GM12878 (cell line): ENCODE measurements around the gene CKS2. TPM values are rescaled to one million over a fixed set of nuclear protein-coding genes. Genes with fewer than 3 reads are reported as not detected.

Experiments
- ATF7 ChIP-seq: fragments of 450-650 bp; IDR thresholded peaks from 2 replicates; pipeline ENCODE4 v1.6.1; 2016; ENCODE audit warnings: low read depth, mild to moderate bottlenecking
- BACH1 ChIP-seq: fragments of 450-650 bp; IDR thresholded peaks from 2 replicates; pipeline ENCODE4 v1.6.1; 2017; ENCODE audit warnings: mild to moderate bottlenecking, borderline replicate concordance
- BHLHE40 ChIP-seq, 2 experiments: fragments of 450-650 bp in 1 of 2; IDR thresholded peaks; 2 replicates each; pipeline ENCODE4 v1.6.1; 2011 to 2017; ENCODE audit warnings: low read depth in 2 of 2, borderline replicate concordance in 1 of 2, improper control_type of control experiment in 1 of 2, low read length in 1 of 2, mild to moderate bottlenecking in 1 of 2
- EED ChIP-seq: sonication (generic); IDR thresholded peaks from 2 replicates; pipeline ENCODE4 v1.6.1; 2016; ENCODE audit warnings: antibody characterized with exemption, low read depth
- EGR1 ChIP-seq, 2 experiments: IDR thresholded peaks; 1 replicate in 1 of 2; 2 replicates in 1 of 2; pipeline ENCODE4 v1.6.1; 2011 to 2012; ENCODE audit warnings: low read depth in 2 of 2, low read length in 2 of 2, borderline replicate concordance in 1 of 2, mild to moderate bottlenecking in 1 of 2, moderate library complexity in 1 of 2
- IKZF1 ChIP-seq: fragments of 450-650 bp; conservative IDR thresholded peaks from 2 replicates; pipeline ENCODE4 v1.6.1; 2017; ENCODE audit warnings: antibody characterized with exemption, mild to moderate bottlenecking
- NFIC ChIP-seq: IDR thresholded peaks from 2 replicates; pipeline ENCODE4 v1.6.1; 2012; ENCODE audit warnings: low read depth, mild to moderate bottlenecking, inconsistent platforms, low read length, moderate library complexity
- NR2C2 ChIP-seq: IDR thresholded peaks from 2 replicates; pipeline ENCODE4 v1.6.1; 2011; ENCODE audit warnings: borderline replicate concordance, low read depth; ENCODE audit not compliant: control insufficient read depth, insufficient read length
- PML ChIP-seq: IDR thresholded peaks from 2 replicates; pipeline ENCODE4 v1.6.1; 2012; ENCODE audit warnings: low read length, inconsistent platforms
- POLR2AphosphoS5 ChIP-seq: IDR thresholded peaks from 2 replicates; pipeline ENCODE4 v1.6.1; 2011; ENCODE audit warnings: mild to moderate bottlenecking, low read length, inconsistent platforms
- RAD21 ChIP-seq: IDR thresholded peaks from 2 replicates; pipeline ENCODE4 v1.6.1; 2011; ENCODE audit warnings: mild to moderate bottlenecking, low read depth, low read length, moderate library complexity; ENCODE audit not compliant: insufficient read depth
- RB1 ChIP-seq: fragments of 450-650 bp; formaldehyde crosslinking; IDR thresholded peaks from 2 replicates; pipeline ENCODE4 v1.6.1; 2017; ENCODE audit warnings: mild to moderate bottlenecking, borderline replicate concordance
- STAT3 ChIP-seq: IDR thresholded peaks from 2 replicates; pipeline ENCODE4 v1.6.1; 2011; ENCODE audit warnings: low read depth, low read length, improper control_type of control experiment
- SUPT20H ChIP-seq: IDR thresholded peaks from 2 replicates; pipeline ENCODE4 v1.6.1; 2011; ENCODE audit warnings: low read depth, mild to moderate bottlenecking, low read length, moderate library complexity, borderline replicate concordance; ENCODE audit not compliant: control insufficient read depth
- TARDBP ChIP-seq: IDR thresholded peaks from 2 replicates; pipeline ENCODE4 v1.6.1; 2016; ENCODE audit warnings: borderline replicate concordance
- WRNIP1 ChIP-seq: IDR thresholded peaks from 2 replicates; pipeline ENCODE4 v1.6.1; 2011; ENCODE audit warnings: low read depth, low read length, improper control_type of control experiment, borderline replicate concordance
- polyA plus RNA-seq, 11 experiments: library from polyadenylated mRNA; depleted of rRNA in 4 of 11; unstranded in 6 of 11; stranded (reverse) in 5 of 11; fragments of >200 nt; fragmentation: Nextera tagmentation in 4 of 11; fragmentation: Illumina TruSeq in 1 of 11; extraction: Ambion mirVana in 4 of 11; extraction: Trizol in 1 of 11; gene quantifications; 1 replicate in 1 of 11; 2 replicates in 10 of 11; pipeline versions ENCODE4 v1.2.1 to v1.2.3, GENCODE V29; 2011 to 2016; ENCODE audit warnings: inconsistent platforms in 2 of 11, missing spikeins in 2 of 11, low read depth in 1 of 11
- total RNA-seq, 4 experiments: library from RNA; depleted of rRNA in 3 of 4; stranded (reverse); fragments of >200 nt in 3 of 4; fragmentation: Illumina TruSeq in 1 of 4; extraction: Trizol in 1 of 4; gene quantifications; 2 replicates each; pipeline versions ENCODE4 v1.2.1 to v1.2.3, GENCODE V29; 2013 to 2021
- TF ChIP-seq, protein P1 (sequence below): fragments of 450-650 bp; IDR thresholded peaks from 2 replicates; pipeline ENCODE4 v1.6.1; 2017; ENCODE audit warnings: mild to moderate bottlenecking, low read depth, inconsistent platforms; ENCODE audit not compliant: poor library complexity, severe bottlenecking
- TF ChIP-seq, protein P2 (sequence below): fragments of 450-650 bp; IDR thresholded peaks from 2 replicates; pipeline ENCODE4 v1.6.1; 2017; ENCODE audit warnings: low read depth, mild to moderate bottlenecking, moderate library complexity
- TF ChIP-seq, protein P3 (sequence below): fragments of 450-650 bp; IDR thresholded peaks from 2 replicates; pipeline ENCODE4 v1.6.1; 2018; ENCODE audit warnings: borderline replicate concordance, mild to moderate bottlenecking; ENCODE audit not compliant: partially characterized antibody
- TF ChIP-seq, protein P4 (sequence below): fragments of 450-650 bp; IDR thresholded peaks from 2 replicates; pipeline ENCODE4 v1.6.1; 2016; ENCODE audit warnings: mild to moderate bottlenecking, moderate library complexity, borderline replicate concordance

CKS2 gene
- total and polyA plus RNA-seq, 10 of the 15 experiments (the other 5 are each of a cell fraction or from before 2014, with no cell fraction given) = 172 to 1,251 (median 503) TPM

DNA sequence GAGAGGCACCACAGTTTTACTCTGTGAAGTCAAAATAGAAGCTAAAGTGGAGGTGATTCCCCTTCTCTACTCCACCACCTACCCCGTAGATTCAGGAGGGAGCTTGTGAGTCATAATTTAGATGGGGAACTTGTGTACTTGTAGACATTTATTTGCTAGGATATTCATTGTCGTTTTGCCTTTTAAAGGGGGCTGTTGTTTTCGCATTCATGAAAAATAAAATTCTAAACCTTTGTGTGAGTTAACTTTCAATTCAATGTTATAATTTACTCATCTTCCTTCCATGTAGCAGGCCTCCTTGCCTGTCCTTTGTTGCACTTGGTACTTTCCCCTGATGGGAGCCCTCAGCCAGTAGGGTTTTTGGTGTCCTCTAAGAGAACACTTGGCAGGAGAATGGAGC is 29.3 kb downstream of the CKS2 start (continued):
- TF ChIP-seq ATF7 (peak; percentile 94), RAD21 (no peak), SUPT20H (no peak), NR2C2 (no peak), BACH1 (no peak), WRNIP1 (no peak), PML (0 out of 2 replicates have a peak, but pooled peaks have one; percentile 30), RB1 (no peak), BHLHE40 (IDR thresholded peaks at IDR 0.05; ENCODE audit: borderline replicate concordance in 1 of 2, low read depth in 2 of 2, low read length in 1 of 2) (peak in 1 of 2 experiments; percentile 50; a peak in 2 of 4 replicates), EGR1 (IDR thresholded peaks at IDR 0.05; ENCODE audit: borderline replicate concordance in 1 of 2, low read depth in 2 of 2, low read length in 2 of 2) (no peak), TARDBP (no peak), IKZF1 (0 out of 2 replicates have a peak, but pooled peaks have one; percentile 9), STAT3 (no peak), EED (no peak; the same call in 1 of the 2 replicates), POLR2AphosphoS5 (no peak), NFIC (0 out of 2 replicates have a peak, but pooled peaks have one; percentile 4)
- TF ChIP-seq, protein P1, sequence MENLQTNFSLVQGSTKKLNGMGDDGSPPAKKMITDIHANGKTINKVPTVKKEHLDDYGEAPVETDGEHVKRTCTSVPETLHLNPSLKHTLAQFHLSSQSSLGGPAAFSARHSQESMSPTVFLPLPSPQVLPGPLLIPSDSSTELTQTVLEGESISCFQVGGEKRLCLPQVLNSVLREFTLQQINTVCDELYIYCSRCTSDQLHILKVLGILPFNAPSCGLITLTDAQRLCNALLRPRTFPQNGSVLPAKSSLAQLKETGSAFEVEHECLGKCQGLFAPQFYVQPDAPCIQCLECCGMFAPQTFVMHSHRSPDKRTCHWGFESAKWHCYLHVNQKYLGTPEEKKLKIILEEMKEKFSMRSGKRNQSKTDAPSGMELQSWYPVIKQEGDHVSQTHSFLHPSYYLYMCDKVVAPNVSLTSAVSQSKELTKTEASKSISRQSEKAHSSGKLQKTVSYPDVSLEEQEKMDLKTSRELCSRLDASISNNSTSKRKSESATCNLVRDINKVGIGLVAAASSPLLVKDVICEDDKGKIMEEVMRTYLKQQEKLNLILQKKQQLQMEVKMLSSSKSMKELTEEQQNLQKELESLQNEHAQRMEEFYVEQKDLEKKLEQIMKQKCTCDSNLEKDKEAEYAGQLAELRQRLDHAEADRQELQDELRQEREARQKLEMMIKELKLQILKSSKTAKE = peak; percentile 55
- TF ChIP-seq, protein P2, sequence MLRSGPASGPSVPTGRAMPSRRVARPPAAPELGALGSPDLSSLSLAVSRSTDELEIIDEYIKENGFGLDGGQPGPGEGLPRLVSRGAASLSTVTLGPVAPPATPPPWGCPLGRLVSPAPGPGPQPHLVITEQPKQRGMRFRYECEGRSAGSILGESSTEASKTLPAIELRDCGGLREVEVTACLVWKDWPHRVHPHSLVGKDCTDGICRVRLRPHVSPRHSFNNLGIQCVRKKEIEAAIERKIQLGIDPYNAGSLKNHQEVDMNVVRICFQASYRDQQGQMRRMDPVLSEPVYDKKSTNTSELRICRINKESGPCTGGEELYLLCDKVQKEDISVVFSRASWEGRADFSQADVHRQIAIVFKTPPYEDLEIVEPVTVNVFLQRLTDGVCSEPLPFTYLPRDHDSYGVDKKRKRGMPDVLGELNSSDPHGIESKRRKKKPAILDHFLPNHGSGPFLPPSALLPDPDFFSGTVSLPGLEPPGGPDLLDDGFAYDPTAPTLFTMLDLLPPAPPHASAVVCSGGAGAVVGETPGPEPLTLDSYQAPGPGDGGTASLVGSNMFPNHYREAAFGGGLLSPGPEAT = no peak; the same call in none of the 2 replicates
- TF ChIP-seq, protein P3, sequence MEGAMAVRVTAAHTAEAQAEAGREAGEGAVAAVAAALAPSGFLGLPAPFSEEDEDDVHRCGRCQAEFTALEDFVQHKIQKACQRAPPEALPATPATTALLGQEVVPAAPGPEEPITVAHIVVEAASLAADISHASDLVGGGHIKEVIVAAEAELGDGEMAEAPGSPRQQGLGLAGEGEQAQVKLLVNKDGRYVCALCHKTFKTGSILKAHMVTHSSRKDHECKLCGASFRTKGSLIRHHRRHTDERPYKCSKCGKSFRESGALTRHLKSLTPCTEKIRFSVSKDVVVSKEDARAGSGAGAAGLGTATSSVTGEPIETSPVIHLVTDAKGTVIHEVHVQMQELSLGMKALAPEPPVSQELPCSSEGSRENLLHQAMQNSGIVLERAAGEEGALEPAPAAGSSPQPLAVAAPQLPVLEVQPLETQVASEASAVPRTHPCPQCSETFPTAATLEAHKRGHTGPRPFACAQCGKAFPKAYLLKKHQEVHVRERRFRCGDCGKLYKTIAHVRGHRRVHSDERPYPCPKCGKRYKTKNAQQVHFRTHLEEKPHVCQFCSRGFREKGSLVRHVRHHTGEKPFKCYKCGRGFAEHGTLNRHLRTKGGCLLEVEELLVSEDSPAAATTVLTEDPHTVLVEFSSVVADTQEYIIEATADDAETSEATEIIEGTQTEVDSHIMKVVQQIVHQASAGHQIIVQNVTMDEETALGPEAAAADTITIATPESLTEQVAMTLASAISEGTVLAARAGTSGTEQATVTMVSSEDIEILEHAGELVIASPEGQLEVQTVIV = no peak
- TF ChIP-seq, protein P4, sequence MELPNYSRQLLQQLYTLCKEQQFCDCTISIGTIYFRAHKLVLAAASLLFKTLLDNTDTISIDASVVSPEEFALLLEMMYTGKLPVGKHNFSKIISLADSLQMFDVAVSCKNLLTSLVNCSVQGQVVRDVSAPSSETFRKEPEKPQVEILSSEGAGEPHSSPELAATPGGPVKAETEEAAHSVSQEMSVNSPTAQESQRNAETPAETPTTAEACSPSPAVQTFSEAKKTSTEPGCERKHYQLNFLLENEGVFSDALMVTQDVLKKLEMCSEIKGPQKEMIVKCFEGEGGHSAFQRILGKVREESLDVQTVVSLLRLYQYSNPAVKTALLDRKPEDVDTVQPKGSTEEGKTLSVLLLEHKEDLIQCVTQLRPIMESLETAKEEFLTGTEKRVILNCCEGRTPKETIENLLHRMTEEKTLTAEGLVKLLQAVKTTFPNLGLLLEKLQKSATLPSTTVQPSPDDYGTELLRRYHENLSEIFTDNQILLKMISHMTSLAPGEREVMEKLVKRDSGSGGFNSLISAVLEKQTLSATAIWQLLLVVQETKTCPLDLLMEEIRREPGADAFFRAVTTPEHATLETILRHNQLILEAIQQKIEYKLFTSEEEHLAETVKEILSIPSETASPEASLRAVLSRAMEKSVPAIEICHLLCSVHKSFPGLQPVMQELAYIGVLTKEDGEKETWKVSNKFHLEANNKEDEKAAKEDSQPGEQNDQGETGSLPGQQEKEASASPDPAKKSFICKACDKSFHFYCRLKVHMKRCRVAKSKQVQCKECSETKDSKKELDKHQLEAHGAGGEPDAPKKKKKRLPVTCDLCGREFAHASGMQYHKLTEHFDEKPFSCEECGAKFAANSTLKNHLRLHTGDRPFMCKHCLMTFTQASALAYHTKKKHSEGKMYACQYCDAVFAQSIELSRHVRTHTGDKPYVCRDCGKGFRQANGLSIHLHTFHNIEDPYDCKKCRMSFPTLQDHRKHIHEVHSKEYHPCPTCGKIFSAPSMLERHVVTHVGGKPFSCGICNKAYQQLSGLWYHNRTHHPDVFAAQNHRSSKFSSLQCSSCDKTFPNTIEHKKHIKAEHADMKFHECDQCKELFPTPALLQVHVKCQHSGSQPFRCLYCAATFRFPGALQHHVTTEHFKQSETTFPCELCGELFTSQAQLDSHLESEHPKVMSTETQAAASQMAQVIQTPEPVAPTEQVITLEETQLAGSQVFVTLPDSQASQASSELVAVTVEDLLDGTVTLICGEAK = no peak
